ENCODE data around the gene FURIN.
"Not testable (repeated sequence)": the region's sequence is repeated elsewhere in the genome, so short reads cannot be mapped to it uniquely, and the experiment has no call there.

Gene FURIN

GRCh38 chr15:90825115-90825899, 43.1 kb upstream of the FURIN start:
- H3K27ac ChIP-seq (ENCODE audit: insufficient read depth in 1 of 2, low read depth in 1 of 2, low read length in 2 of 2, poor library complexity in 1 of 2, severe bottlenecking in 2 of 2); H3K9me3 ChIP-seq (ENCODE audit: control extremely low read depth in 1 of 5, control insufficient read depth in 4 of 5, insufficient read depth in 2 of 5, low read depth in 1 of 5, low read length in 4 of 5); H3K36me3 ChIP-seq (ENCODE audit: control insufficient read depth in 4 of 4, insufficient read depth in 4 of 4, low read length in 3 of 4); H3K27me3 ChIP-seq (replicated peaks in 2 of 5; ENCODE audit: control insufficient read depth in 4 of 5, insufficient read depth in 5 of 5, low read length in 4 of 5); POLR2A ChIA-PET; DNase-seq; H3K4me3 ChIP-seq (ENCODE audit: control insufficient read depth in 1 of 7, extremely low read depth in 1 of 7, insufficient read depth in 4 of 7, low read depth in 2 of 7, low read length in 6 of 7): not testable (repeated sequence)
- 98% methylated on average over 19 of the region's 49 CpGs for WGBS (ENCODE audit: insufficient coverage)
- CTCF ChIA-PET = interaction anchor here (0.6 to 1.6 kb wide), 3 partner anchors 8 to 61 kb away, joined by 3 to 4 read pairs (median 4); no protein-coding TSS in a partner anchor
- peaks cover 6 to 51% (median 22%) of the 10 kb centered on the region in 4 experiments for H3K4me1 ChIP-seq (ENCODE audit: control extremely low read depth in 1 of 4, control insufficient read depth in 4 of 4, insufficient read depth in 4 of 4, low read length in 3 of 4)

- not testable (repeated sequence) for H3K4me3 ChIP-seq (ENCODE audit: control insufficient read depth in 1 of 7, extremely low read depth in 1 of 7, insufficient read depth in 4 of 7, low read depth in 2 of 7, low read length in 6 of 7); H3K9me3 ChIP-seq (ENCODE audit: control extremely low read depth in 1 of 5, control insufficient read depth in 4 of 5, insufficient read depth in 2 of 5, low read depth in 1 of 5, low read length in 4 of 5); H3K27me3 ChIP-seq (replicated peaks in 2 of 5; ENCODE audit: control insufficient read depth in 4 of 5, insufficient read depth in 5 of 5, low read length in 4 of 5); H3K36me3 ChIP-seq (ENCODE audit: control insufficient read depth in 4 of 4, insufficient read depth in 4 of 4, low read length in 3 of 4); DNase-seq; H3K27ac ChIP-seq (ENCODE audit: insufficient read depth in 1 of 2, low read depth in 1 of 2, low read length in 2 of 2, poor library complexity in 1 of 2, severe bottlenecking in 2 of 2)
- H3K4me1 ChIP-seq (ENCODE audit: control extremely low read depth in 1 of 4, control insufficient read depth in 4 of 4, insufficient read depth in 4 of 4, low read length in 3 of 4) = peaks cover 11 to 52% (median 26%) of the 10 kb centered on the region in 4 experiments
- ChIA-PET CTCF (interaction anchor here (0.6 to 2.4 kb wide), 7 partner anchors 8 to 66 kb away, joined by 3 to 13 read pairs (median 3); no protein-coding TSS in a partner anchor), POLR2A (interaction anchor here (1.4 kb wide), 1 partner anchor 12 kb away, joined by 4 read pairs; no protein-coding TSS in a partner anchor)
- WGBS (ENCODE audit: insufficient coverage) = 96% methylated on average over 23 of the region's 26 CpGs
Observed at GRCh38 chr15:90826206-90826885, 42.0 kb upstream of the FURIN start.

- H3K9me3 ChIP-seq (ENCODE audit: control extremely low read depth in 1 of 5, control insufficient read depth in 4 of 5, insufficient read depth in 2 of 5, low read depth in 1 of 5, low read length in 4 of 5) = no peaks in the 10 kb centered on the region
- ChIA-PET CTCF (interaction anchor here (0.6 to 2.4 kb wide), 8 partner anchors 8 to 67 kb away, joined by 3 to 13 read pairs (median 3); no protein-coding TSS in a partner anchor), POLR2A (interaction anchor here (1.4 kb wide), 1 partner anchor 11 kb away, joined by 4 read pairs; no protein-coding TSS in a partner anchor)
- H3K4me3 ChIP-seq (ENCODE audit: control insufficient read depth in 1 of 7, extremely low read depth in 1 of 7, insufficient read depth in 4 of 7, low read depth in 2 of 7, low read length in 6 of 7) = no peak overlapping the region
- no peak for DNase-seq
- no peaks in the 10 kb centered on the region for H3K36me3 ChIP-seq (ENCODE audit: control insufficient read depth in 4 of 4, insufficient read depth in 4 of 4, low read length in 3 of 4)
- no peaks in the 10 kb centered on the region for H3K27me3 ChIP-seq (replicated peaks in 2 of 5; ENCODE audit: control insufficient read depth in 4 of 5, insufficient read depth in 5 of 5, low read length in 4 of 5)
- no peak overlapping the region for H3K27ac ChIP-seq (ENCODE audit: insufficient read depth in 1 of 2, low read depth in 1 of 2, low read length in 2 of 2, poor library complexity in 1 of 2, severe bottlenecking in 2 of 2)
- 99% methylated on average over 15 of the region's 20 CpGs for WGBS (ENCODE audit: insufficient coverage)
- H3K4me1 ChIP-seq (ENCODE audit: control extremely low read depth in 1 of 4, control insufficient read depth in 4 of 4, insufficient read depth in 4 of 4, low read length in 3 of 4) = peaks cover 11 to 55% (median 28%) of the 10 kb centered on the region in 4 experiments
Observed at GRCh38 chr15:90826886-90827435, 41.4 kb upstream of the FURIN start.

GRCh38 chr15:90828111-90828510, 40.3 kb upstream of the FURIN start:
- H3K9me3 ChIP-seq (ENCODE audit: control extremely low read depth in 1 of 5, control insufficient read depth in 4 of 5, insufficient read depth in 2 of 5, low read depth in 1 of 5, low read length in 4 of 5) = no peaks in the 10 kb centered on the region
- POLR2A ChIA-PET = no interaction called here
- CTCF ChIA-PET = interaction anchor here (0.9 to 2.4 kb wide), 5 partner anchors 9 to 57 kb away, joined by 3 to 13 read pairs (median 3); no protein-coding TSS in a partner anchor
- H3K4me3 ChIP-seq (ENCODE audit: control insufficient read depth in 1 of 7, extremely low read depth in 1 of 7, insufficient read depth in 4 of 7, low read depth in 2 of 7, low read length in 6 of 7) = no peak overlapping the region
- H3K27me3 ChIP-seq (replicated peaks in 2 of 5; ENCODE audit: control insufficient read depth in 4 of 5, insufficient read depth in 5 of 5, low read length in 4 of 5) = no peaks in the 10 kb centered on the region
- peaks cover 11 to 50% (median 26%) of the 10 kb centered on the region in 4 experiments for H3K4me1 ChIP-seq (ENCODE audit: control extremely low read depth in 1 of 4, control insufficient read depth in 4 of 4, insufficient read depth in 4 of 4, low read length in 3 of 4)
- H3K36me3 ChIP-seq (ENCODE audit: control insufficient read depth in 4 of 4, insufficient read depth in 4 of 4, low read length in 3 of 4) = no peaks in the 10 kb centered on the region
- H3K27ac ChIP-seq (ENCODE audit: insufficient read depth in 1 of 2, low read depth in 1 of 2, low read length in 2 of 2, poor library complexity in 1 of 2, severe bottlenecking in 2 of 2) = no peak overlapping the region
- WGBS (ENCODE audit: insufficient coverage) = 95% methylated on average over 8 of the region's 12 CpGs
- DNase-seq = no peak

GRCh38 chr15:90829126-90829525, 39.3 kb upstream of the FURIN start:
- ChIA-PET POLR2A (interaction anchor here (1.0 to 1.2 kb wide), 2 partner anchors 10 to 56 kb away, joined by 5 to 9 read pairs; no protein-coding TSS in a partner anchor), CTCF (interaction anchor here (1.2 to 3.4 kb wide), 3 partner anchors 11 to 56 kb away, joined by 3 to 14 read pairs (median 13); partner anchors contain the start of gene FES)
- no peak overlapping the region for H3K4me3 ChIP-seq (ENCODE audit: control insufficient read depth in 1 of 7, extremely low read depth in 1 of 7, insufficient read depth in 4 of 7, low read depth in 2 of 7, low read length in 6 of 7)
- H3K36me3 ChIP-seq (ENCODE audit: control insufficient read depth in 4 of 4, insufficient read depth in 4 of 4, low read length in 3 of 4) = no peaks in the 10 kb centered on the region
- peaks cover 11 to 42% (median 25%) of the 10 kb centered on the region in 4 experiments for H3K4me1 ChIP-seq (ENCODE audit: control extremely low read depth in 1 of 4, control insufficient read depth in 4 of 4, insufficient read depth in 4 of 4, low read length in 3 of 4)
- H3K27me3 ChIP-seq (replicated peaks in 2 of 5; ENCODE audit: control insufficient read depth in 4 of 5, insufficient read depth in 5 of 5, low read length in 4 of 5) = no peaks in the 10 kb centered on the region
- no peaks in the 10 kb centered on the region for H3K9me3 ChIP-seq (ENCODE audit: control extremely low read depth in 1 of 5, control insufficient read depth in 4 of 5, insufficient read depth in 2 of 5, low read depth in 1 of 5, low read length in 4 of 5)
- WGBS (ENCODE audit: insufficient coverage) = 95% methylated on average over 5 of the region's 6 CpGs
- no peak overlapping the region for H3K27ac ChIP-seq (ENCODE audit: insufficient read depth in 1 of 2, low read depth in 1 of 2, low read length in 2 of 2, poor library complexity in 1 of 2, severe bottlenecking in 2 of 2)
- DNase-seq = no peak

GRCh38 chr15:90829942-90830440, 38.4 kb upstream of the FURIN start:
- POLR2A ChIA-PET = interaction anchor here (0.6 to 1.2 kb wide), 9 partner anchors 8 to 92 kb away, joined by 3 to 15 read pairs (median 5); partner anchors contain the start of gene FURIN
- CTCF ChIA-PET = interaction anchor here (0.8 to 3.4 kb wide), 7 partner anchors 9 to 55 kb away, joined by 3 to 14 read pairs (median 5); partner anchors contain the start of genes FES and FURIN
- Histone ChIP-seq H3K9me3 (ENCODE audit: control extremely low read depth in 1 of 5, control insufficient read depth in 4 of 5, insufficient read depth in 2 of 5, low read depth in 1 of 5, low read length in 4 of 5) (no peaks in the 10 kb centered on the region), H3K4me1 (ENCODE audit: control extremely low read depth in 1 of 4, control insufficient read depth in 4 of 4, insufficient read depth in 4 of 4, low read length in 3 of 4) (peaks cover 11 to 38% (median 24%) of the 10 kb centered on the region in 4 experiments), H3K36me3 (ENCODE audit: control insufficient read depth in 4 of 4, insufficient read depth in 4 of 4, low read length in 3 of 4) (no peaks in the 10 kb centered on the region), H3K27ac (ENCODE audit: insufficient read depth in 1 of 2, low read depth in 1 of 2, low read length in 2 of 2, poor library complexity in 1 of 2, severe bottlenecking in 2 of 2) (peak overlapping the region; percentile 55 to 75), H3K4me3 (ENCODE audit: control insufficient read depth in 1 of 7, extremely low read depth in 1 of 7, insufficient read depth in 4 of 7, low read depth in 2 of 7, low read length in 6 of 7) (peak overlapping the region in 4 of 7 experiments; percentile 15 to 52 (median 48)), H3K27me3 (replicated peaks in 2 of 5; ENCODE audit: control insufficient read depth in 4 of 5, insufficient read depth in 5 of 5, low read length in 4 of 5) (no peaks in the 10 kb centered on the region)
- 0% methylated on average over 15 of the region's 15 CpGs for WGBS (ENCODE audit: insufficient coverage)
- DNase-seq = peak; percentile 83 to 90 (median 87)
